DND-41 (cell line): ENCODE measurements around the gene RHBDD3.

Experiments used
- EZH2 ChIP-seq: IDR thresholded peaks from 3 replicates; pipeline ENCODE4 v1.6.1; 2012; ENCODE audit warnings: borderline replicate concordance, low read depth, mild to moderate bottlenecking, moderate library complexity, low read length, inconsistent platforms; ENCODE audit not compliant: severe bottlenecking
- TF ChIP-seq, protein P1 (sequence below): IDR thresholded peaks from 2 replicates; pipeline ENCODE4 v1.5.1; 2012; ENCODE audit warnings: borderline replicate concordance, low read length, moderate library complexity, mild to moderate bottlenecking; ENCODE audit not compliant: poor library complexity, severe bottlenecking; ENCODE audit errors: extremely low read depth

GRCh38 chr22:29233277-29233877 is 34.4 kb downstream of the RHBDD3 start:
- TF ChIP-seq, protein P1, sequence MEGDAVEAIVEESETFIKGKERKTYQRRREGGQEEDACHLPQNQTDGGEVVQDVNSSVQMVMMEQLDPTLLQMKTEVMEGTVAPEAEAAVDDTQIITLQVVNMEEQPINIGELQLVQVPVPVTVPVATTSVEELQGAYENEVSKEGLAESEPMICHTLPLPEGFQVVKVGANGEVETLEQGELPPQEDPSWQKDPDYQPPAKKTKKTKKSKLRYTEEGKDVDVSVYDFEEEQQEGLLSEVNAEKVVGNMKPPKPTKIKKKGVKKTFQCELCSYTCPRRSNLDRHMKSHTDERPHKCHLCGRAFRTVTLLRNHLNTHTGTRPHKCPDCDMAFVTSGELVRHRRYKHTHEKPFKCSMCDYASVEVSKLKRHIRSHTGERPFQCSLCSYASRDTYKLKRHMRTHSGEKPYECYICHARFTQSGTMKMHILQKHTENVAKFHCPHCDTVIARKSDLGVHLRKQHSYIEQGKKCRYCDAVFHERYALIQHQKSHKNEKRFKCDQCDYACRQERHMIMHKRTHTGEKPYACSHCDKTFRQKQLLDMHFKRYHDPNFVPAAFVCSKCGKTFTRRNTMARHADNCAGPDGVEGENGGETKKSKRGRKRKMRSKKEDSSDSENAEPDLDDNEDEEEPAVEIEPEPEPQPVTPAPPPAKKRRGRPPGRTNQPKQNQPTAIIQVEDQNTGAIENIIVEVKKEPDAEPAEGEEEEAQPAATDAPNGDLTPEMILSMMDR = no peak
- no peak for TF ChIP-seq EZH2
